Measurements from ENCODE around the gene XKR7.
"Not testable (repeated sequence)": the region's sequence is repeated elsewhere in the genome, so short reads cannot be mapped to it uniquely, and the experiment has no call there.

Gene XKR7, protein sequence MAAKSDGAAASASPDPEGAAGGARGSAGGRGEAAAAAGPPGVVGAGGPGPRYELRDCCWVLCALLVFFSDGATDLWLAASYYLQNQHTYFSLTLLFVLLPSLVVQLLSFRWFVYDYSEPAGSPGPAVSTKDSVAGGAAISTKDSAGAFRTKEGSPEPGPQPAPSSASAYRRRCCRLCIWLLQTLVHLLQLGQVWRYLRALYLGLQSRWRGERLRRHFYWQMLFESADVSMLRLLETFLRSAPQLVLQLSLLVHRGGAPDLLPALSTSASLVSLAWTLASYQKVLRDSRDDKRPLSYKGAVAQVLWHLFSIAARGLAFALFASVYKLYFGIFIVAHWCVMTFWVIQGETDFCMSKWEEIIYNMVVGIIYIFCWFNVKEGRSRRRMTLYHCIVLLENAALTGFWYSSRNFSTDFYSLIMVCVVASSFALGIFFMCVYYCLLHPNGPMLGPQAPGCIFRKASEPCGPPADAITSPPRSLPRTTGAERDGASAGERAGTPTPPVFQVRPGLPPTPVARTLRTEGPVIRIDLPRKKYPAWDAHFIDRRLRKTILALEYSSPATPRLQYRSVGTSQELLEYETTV

DNA sequence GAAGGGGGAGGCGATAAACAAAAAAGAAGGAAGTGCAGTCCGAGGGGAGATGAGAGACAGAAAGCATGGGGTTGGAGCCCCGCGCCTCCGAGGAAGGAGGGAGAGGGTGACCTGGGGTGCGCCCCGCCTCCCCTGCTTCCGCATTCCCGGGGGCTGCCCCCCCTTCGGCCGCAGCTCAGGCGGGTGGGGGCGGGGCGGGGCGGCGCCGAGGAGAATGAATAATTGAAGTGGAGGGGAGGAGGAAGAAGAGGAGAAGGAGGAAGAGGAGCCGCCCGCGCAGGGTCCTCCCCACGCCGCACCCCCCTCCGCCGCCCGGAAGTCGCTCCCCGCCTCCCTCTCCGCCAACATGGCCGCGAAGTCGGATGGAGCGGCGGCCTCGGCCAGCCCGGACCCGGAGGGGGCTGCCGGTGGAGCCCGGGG is at the start of gene XKR7:
Gene XKR7 (plus strand): TSS at position 322 of the 420 bp plus-strand sequence. CDS start 25 bp downstream, at position 347.
- no peak for DNase-seq (ENCODE audit: low read depth)

DNA sequence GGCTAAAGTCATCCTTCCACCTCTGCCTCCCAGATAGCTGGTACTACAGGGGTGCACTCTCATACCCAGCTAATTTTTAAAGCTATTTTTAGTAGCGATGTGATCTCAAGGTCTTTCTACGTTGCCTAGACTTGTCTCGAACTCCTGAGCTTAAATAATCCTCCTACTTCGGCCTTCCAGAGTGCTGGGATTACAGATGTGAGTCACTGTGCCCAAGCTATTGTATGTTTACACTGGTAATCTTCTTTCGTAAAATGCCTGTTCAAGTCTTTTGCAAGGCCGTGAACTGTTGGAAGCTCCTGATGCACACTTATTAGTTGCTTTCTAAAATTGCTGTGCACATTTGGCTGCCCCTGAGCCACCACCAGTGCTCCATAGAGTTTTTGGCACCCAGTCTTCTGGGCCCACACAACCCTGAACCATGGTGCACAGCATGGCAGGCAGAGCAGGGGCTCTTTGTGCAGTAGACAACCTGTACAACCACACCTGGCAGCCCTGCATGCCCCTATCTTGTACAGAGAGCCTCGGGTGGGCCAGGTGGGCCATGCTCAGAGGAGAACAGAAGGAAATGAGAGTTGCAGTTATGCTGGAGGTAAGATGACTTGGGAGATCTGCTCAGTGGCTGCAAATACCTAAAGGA is 49.4 kb upstream of the XKR7 start:
- DNase-seq (ENCODE audit: low read depth), result no peak

DNA sequence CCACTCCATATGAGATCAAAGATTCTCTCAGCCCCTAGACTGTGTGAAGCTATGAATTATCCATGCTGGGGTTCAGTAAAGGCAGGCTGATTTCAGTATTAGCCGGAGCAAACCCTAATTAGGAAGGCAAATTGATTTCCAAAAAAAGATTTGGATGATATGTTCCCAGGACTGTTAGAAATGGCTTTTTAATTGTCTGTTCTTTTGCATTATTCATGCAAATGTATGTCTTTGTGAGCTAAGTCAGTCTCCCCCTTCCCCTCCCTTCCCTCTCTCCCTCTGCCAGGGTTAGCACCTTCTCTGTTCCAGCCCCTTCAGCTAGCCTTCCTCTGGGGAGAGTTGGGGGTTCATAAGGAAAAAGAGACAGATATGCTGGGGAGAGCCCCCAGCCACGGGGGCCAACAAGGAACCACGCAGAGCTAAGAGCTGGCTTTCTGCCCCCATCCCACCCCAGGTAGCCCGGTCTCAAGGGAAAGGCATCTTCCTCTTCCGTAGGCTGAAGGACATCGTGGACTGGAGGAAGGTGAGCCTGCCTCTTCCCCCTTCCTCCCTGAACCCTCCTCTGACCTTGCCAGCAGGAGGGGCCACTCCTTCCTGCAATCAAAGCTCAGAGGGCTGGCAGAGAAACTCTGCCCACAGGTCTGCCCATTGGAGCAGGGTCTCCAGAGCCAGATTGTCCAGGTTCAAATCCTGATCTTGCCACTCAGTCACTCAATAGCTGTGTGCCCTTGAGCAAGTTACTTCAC is 48.4 kb upstream of the XKR7 start:
- no peak for DNase-seq (ENCODE audit: low read depth)

DNA sequence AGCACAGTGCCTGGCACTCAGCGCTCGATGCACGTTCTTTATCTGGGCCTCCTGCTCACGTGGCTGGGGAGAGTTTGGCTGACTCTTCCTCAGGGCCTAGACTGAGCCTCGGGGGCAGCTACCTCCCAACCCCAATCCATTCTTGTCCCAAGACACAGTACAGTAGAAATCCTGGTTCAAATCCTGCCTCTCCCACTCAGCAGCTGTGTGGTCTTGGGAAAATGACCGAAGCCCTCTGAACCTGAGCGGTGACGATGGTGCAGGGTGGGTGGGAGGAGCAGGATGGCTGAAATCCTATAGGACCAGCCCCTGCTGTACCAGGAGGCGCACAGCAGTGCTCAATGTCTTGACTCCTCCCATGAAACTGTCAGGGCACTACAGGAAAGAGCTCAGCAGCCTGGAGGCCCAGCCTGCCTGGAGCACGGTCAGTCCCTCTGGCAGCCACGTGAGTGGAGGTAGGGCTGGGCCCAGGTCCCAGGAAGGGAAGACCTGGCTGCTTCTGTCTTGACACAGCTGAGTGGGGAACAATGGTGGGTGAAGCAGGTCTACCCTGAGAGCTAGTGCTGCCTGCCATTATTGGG is 47.6 kb upstream of the XKR7 start:
- no peak for DNase-seq (ENCODE audit: low read depth)

DNA sequence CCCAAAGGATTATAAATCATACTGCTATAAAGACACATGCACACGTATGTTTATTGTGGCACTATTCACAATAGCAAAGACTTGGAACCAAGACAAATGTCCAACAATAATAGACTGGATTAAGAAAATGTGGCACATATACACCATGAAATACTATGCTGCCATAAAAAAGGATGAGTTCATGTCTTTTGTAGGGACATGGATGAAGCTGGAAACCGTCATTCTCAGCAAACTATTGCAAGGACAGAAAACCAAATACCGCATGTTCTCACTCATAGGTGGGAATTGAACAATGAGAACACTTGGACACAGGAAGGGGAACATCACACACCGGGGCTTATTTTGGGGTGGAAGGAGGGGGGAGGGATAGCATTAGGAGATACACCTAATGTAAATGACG is 46.5 kb upstream of the XKR7 start:
- not testable (repeated sequence) for DNase-seq (ENCODE audit: low read depth)

DNA sequence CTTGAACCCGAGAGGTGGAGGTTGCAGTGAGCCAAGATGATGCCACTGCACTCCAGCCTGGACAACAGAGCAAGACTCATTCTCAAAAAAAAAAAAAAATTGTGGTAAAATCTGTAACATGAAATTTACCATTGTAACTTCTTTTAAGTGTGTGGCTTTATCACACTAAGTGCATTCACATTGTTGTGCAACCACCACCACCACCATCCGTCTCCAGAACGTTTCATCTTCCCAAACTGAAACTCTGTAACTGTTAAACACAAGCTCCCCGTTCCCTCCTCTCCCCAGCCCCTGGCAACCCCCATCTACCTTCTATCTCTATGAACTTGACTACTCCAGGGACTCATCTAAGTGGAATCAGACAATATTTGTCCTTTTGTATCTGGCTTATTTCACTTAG is 45.8 kb upstream of the XKR7 start:
- DNase-seq (ENCODE audit: low read depth), result no peak

DNA sequence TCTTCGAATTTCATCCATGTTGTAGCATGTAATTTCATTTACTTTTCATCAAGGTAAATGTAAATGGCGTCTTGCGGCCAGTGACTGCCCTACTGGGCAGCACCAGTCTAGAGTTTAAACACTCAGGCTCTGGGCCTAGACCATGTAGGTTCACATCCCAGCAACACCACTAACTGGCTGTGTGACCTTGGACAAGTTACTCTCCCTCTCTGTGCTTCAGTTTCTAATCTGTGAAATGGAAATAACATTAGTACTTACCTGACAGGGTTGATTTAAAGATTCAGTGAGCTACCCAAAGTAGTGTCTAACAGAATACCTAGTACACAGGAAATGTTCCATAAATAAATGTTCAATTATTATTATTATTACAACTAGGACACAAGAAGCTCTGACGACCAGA is 45.4 kb upstream of the XKR7 start:
- no peak for DNase-seq (ENCODE audit: low read depth)

DNA sequence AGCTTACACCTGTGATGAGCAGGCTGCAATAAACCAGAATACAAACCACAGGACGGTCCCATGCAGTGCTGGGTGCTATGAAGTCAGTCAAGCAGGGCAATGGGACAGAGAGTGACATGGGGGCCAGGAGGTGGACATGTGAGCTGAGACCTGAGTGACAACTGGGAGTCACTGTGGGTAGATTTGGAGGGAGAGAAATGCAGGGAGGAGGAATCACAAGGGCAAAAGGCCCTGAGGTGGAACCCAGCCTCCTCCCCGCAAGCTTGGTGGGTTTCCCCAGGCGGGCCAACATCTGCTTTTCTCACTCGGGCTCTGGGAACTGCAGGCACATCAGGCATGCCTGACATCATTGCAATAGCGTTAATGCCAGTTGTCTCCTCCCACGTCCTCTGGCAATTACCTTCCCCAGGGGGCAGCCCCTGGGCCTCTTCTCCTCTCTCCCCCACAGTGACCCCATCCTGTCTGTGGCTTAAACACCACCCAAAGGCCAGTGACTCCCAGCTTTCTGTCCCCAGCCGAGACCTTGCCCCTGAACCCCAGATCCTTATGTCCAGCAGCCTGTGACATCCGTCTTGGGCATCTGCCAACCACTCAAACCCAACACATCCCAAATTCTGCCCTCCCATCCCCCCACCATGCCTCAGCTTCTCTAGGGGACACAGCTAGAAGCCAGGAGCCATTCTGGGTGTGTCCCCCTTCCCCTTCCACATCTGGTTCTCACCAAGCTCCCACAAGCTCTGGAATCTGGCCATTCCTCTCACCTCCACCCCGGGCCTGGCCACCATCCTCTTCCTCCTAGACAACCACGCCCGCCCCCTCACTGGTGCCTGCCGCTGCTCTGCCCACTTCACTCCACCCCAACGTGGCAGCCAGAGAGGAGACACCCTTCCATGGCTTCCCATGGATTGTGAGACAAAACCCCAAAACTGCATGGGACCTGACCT is 44.3 kb upstream of the XKR7 start:
- no peak for DNase-seq (ENCODE audit: low read depth)

DNA sequence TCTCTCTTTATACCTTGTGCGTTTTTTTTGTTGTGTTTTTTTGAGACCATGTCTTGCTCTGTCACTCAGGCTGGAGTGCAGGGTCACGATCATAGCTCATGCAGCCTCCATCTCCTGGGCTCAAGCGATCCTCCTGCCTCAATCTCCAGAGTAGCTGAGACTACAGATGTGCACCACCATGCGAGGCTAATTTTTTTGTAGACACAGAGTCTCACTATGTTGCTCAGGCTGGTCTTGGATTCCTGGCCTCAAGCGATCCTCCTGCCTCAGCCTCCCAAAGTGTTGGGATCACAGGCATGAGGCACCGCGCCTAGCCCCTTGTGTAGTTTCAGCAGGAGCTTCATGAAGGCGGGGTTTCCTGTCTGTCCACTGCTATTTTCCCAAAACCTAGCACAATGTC is 43.4 kb upstream of the XKR7 start:
- no peak for DNase-seq (ENCODE audit: low read depth)

DNA sequence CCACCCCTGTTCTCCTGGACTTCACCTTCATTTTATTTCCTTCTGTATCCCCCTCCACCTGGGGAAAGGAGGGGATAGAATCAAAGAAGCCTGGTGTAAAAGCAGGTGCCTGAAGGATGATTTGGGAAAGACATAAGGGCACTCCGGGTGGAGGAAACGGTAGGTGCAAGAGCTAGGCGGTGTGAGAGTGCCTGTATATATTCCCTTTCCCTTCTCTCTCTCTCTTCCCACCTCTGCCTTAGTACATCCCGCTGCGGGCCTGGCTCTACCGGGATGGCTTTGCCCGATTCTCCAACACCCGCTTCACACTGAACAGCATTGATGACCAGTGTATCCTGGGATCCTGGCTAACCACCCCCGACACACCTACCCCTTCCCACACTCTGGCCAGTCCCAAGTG is 42.3 kb upstream of the XKR7 start:
- DNase-seq (ENCODE audit: low read depth), result no peak

DNA sequence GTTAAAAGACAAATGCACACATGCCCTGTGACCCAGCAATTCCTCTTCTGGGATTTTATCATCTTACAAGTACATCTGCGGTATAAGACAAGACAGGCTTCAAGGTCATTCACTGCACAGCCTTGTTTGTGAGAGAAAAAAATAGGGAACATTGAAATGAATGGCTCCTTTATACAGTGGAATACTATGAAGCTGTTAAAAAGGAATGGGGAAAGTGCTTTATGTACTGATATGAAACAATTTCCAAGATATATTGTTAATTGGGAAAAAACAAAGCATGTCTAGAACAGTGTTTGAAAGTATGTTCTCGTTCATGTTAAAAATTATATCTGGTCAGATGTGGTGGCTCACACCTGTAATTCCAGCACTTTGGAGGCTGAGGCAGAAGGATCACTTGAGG is 41.5 kb upstream of the XKR7 start:
- no peak for DNase-seq (ENCODE audit: low read depth)

DNA sequence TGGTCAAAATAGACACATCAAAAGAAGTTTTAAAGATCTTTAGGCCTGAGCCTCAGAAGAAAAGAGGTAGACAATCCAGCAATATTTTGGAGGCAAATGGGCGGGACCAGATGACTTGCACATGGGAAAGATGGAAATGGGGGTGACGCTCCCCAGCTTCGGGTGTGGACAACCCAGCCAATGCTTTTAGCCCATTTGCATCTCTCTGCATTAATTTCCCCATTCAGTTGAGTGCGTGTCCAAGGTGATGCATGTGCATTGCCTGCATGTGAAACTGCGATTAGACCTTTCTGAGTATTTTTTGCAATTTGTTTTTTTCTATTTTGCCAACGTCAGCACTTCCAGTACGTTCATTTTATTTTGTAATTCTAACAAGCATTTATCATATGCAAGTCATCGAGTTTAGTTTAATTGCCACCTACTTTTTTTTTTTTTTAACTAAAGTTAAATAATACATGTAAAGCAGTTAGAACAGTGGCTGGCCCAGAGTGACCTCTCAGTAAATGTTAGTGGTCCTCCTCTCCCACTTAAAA is 40.3 kb upstream of the XKR7 start:
- no peak for DNase-seq (ENCODE audit: low read depth)

DNA sequence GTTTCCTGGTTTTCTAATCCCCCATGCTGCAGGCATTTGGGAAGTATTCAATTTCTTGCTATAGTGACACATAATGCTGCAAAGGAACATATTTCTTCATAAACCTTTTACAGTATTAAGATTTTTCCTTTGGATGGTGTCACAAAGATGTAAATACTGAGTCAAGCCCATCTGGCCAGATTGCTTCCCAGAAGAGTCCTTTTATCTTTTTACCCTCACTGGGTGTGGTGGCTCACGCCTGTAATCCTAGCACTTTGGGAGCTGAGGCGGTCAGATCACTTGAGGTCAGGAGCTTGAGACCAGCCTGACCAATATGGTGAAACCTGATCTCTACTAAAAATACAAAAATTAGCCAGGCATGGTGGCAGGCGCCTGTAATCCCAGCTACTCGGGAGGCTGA is 38.3 kb upstream of the XKR7 start:
- not testable (repeated sequence) for DNase-seq (ENCODE audit: low read depth)

DNA sequence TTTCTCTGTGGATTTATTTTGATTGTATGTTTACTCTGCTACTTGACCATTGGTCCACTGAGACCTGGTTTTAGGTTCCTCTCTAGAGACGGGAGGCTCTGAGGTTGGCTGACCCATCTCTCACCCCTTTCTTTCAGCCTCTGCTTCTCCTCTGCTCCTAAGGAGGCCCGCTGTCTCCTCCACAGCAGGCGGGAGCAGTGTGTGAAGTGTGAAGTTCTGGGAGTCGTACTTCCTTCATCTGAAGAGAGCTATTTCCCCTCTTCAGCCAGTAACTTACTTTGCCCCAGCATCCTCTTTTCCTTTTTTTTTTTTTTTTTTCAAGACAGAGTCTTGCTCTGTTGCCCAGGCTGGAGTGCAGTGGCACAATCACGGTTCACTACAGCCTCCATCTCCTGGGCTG is 37.2 kb upstream of the XKR7 start:
- DNase-seq (ENCODE audit: low read depth), result no peak

DNA sequence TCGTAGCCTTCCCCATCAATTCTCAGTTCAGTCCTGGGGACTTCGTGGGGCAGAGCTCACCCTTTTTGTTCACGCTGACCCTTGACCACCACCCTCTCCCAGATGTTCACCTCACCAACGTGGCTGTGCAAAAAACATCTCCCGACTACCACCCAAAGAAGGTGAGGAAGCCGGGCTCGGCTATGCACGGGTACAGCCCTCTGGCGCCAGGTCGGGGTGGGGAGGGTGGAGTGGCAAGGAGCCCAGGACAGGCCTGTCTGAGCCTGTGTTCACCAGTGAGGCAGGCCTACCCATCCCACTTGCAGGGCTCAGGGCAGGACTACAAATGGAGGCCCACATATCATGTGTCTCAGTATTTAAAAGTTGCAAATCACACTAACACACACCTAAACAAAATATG is 34.3 kb upstream of the XKR7 start:
- DNase-seq (ENCODE audit: low read depth), result no peak

DNA sequence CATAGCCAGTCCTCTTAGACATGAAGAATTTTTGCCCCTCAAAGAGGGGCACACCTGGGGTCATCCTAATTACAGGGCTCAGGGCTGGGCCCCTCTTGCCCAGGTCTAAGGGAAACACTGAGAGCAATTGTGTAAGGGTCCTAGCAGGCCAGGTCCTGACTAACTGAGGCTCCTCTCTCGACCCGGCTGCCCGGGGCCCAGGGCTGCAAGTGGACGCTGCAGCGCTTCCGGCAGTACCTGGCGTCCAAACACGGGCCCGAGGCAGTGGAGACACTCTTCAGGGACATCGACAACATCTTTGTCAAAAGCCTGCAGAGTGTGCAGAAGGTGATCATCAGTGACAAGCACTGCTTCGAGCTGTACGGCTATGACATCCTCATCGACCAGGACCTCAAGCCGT is 33.5 kb upstream of the XKR7 start:
- no peak for DNase-seq (ENCODE audit: low read depth)

DNA sequence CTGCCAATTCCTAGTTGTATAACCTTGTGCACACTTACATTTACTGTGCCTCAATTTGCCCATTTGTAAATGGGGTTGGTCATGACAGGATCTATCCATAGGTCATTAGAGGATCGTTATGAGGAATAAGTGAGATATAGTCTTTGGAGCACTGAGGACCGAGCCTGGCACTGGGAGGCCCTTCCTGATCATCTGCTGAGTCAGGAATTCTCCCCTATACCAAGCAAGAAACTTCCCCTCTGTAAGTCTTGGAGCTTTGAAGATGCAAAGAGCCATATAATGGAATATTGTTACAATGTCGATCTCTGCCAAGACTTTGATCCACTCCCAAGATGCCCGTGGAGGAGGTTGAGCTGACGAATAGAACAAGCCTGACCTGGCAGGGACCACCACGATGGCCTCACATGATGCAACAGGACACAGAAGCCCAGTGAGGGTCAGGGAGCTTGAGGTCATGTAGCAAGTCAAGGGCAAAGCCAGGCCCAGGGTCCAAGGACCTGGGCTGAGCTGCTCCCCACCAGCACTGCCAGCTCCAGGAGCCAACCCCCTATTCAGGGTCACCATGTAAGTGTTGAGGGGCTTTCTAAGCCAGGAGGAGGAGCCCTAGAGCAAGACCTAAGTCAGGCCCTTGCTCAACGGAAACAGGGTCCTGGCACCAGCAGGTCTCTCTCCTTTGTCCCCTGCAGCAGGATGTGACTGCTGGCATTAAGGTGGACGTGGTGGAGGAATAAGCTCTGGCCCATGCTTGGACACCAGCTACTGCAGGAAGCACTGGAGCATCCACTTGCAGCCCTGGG is 32.8 kb upstream of the XKR7 start:
- no peak for DNase-seq (ENCODE audit: low read depth)

DNA sequence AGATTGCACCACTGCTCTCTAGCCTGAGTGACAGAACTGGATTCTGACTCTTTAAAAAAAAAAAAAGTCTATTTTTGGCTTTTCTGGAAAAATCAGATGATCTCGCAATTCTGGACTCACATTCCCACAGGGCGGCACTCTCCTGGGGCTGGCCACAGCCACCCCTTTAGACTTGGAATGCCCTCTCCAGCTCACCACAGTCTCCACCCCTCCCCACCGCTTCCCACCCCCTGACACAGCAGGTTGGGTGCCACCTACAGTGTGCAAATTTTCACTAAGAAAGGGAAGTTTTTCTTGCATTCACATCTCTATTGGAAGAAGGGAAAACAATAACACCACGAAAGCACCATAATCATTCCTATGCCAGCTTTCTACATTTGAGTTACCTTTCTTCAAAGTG is 31.5 kb upstream of the XKR7 start:
- DNase-seq (ENCODE audit: low read depth), result no peak

DNA sequence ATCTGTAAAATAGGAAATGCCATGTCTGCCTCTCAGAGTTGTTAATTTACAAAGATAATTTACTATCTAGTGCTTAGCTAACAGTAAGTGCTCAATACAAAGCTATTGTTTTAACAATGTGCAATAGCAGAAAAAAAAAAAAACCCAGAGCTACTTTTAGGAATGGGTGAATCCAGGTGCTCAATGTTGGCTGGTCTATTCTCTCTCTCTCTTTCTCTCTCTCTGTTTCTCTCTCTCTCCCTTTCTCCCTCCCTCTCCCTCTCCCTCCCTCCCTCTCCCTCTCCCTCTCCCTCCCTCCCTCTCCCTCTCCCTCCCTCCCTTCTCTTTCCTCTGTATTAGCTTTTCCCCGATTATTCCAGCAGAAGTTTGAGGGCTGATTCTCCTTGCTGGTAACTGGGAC is 30.1 kb upstream of the XKR7 start:
- no peak for DNase-seq (ENCODE audit: low read depth)

DNA sequence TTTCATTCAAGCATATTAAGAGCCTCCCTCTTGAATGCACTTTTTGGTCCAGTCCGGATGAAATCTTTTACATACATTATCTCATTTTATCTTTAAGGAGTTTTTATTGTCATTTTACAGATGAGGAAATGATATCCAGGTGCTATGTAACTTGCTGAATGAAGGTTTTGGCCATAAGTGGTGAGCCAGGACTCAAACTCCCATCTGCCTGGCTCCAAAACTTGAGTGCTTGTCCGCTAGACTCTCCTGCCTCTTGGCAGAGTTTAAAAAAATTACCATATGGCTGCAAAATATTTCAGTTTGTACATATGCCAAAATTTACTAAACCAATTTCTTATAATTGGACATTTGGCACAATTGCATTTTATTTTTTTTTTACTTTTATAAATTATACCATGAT is 28.3 kb upstream of the XKR7 start:
- no peak for DNase-seq (ENCODE audit: low read depth)
